Measurements from ENCODE around the gene DNM3.

DNA sequence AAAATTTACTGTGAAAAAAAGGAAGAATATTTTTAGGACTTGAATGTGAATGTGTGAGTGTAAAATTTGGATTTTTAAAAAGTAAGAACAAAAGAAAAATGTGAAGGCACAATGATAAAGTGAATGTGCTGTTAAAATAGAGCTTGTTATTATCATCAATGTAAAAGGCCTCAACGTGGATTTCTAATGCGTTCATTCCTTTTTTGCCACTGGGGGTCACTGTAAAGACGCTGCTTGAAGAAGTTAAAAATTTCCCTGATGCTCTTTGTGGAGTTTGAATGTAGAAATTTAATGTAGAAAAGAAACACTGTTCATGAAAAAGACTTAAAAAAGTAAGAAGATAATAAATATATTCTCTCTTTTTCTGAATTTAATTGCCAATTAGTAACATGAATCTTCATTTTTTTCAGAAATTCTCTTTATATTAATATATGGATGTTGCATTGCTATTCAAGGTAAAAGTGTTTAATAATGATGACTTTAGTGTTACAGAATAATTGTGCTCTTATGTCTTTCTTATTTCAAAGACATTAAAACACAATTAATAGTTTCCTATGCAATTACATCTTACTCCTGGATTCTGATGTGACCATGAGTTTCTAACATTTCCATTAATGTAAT is 161.5 kb downstream of the DNM3 start:
- no peak for TF ChIP-seq SUZ12 (IDR thresholded peaks at IDR 0.05)
- TF ChIP-seq FOXM1 (IDR thresholded peaks at IDR 0.05; ENCODE audit: borderline replicate concordance): no peak
